Measurements from ENCODE around the gene MAP1S. TPM values are rescaled to one million over a fixed set of nuclear protein-coding genes. Genes with fewer than 3 reads are reported as not detected.

Gene MAP1S
- total RNA-seq, 1 donor from 2014 or later, result 8.9 TPM

DNA sequence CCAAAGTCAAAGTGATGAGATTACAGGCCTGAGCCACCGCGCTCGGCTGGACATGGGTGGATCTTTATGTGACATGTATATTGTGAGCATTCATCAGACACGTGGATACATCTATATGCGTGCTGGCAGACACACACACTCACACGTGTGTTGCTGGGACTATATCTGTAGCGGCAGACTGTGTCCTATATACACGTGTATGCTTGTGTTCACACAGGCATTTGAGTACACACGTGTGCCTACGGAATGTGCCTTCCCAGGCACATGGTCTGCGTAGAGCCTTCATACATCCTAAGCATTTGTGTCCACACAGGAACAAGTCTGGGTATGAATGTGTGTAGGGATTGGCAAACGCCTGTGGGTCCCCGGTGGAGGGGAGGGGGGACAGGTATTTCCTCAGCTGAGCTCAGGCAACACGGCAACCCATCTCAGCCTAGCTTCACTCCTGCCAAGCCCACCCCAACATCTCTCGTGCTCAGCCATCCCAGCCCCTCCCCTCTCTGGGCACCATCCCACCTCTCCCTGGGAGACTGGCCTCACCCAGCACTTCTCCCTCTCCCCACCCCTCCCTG is 33.7 kb upstream of the MAP1S start:
- Mint-ChIP-seq H3K4me3 (peak overlapping the region; percentile 70), H3K27ac (no peak overlapping the region), H3K27me3 (ENCODE audit: insufficient read depth, low read depth) (peaks cover 35% of the 10 kb centered on the region), H3K9me3 (no peaks in the 10 kb centered on the region), H3K36me3 (no peaks in the 10 kb centered on the region), H3K4me1 (peaks cover 25% of the 10 kb centered on the region)
- TF ChIP-seq CTCF (IDR thresholded peaks at IDR 0.05) (no peak), EZH2 (IDR thresholded peaks at IDR 0.05) (no peak), EZH2phosphoT487 (IDR thresholded peaks at IDR 0.05) (no peak)
- Histone ChIP-seq H3K79me2 (ENCODE audit: low read depth) (no peaks in the 10 kb centered on the region), H3K4me3 (no peak overlapping the region), H2AFZ (replicated peaks) (no peak overlapping the region), H4K20me1 (ENCODE audit: low read depth) (peaks cover 39% of the 10 kb centered on the region), H3K27ac (no peak overlapping the region), H3K27me3 (peaks cover 40% of the 10 kb centered on the region), H3F3A (ENCODE audit: low read depth) (peaks cover 16% of the 10 kb centered on the region), H3K9ac (no peak overlapping the region), H3K4me1 (peaks cover 25% of the 10 kb centered on the region), H3K4me2 (peak overlapping the region; percentile 89), H3K9me3 (ENCODE audit: low read depth) (no peaks in the 10 kb centered on the region), H3K36me3 (no peaks in the 10 kb centered on the region)
- no peak for DNase-seq (ENCODE audit: low spot score)

DNA sequence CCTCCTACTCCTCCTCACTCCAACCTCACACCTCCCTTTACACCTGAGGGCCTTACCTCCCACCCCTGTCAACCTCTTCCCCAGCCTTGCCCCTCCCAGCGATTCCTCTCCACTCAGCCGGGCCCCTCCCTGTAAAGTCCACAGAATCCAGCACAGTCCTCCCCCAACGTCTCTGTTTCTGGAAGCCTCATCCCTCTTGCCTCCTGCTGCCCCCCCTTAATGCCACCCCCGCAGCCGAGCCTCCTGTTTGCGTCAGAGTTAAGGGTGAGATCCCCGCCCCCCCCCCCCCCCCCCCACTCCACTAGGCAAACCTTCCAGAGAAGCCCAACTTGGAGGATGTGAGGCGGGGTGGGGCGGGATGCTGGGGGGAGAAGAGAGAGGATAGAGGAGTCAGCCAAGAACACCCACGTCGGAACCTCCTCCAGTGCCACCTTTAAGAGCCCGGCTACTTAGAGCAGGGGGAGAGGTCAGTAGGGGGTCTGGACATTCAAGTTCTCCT is 33.2 kb upstream of the MAP1S start:
- Histone ChIP-seq H3F3A (ENCODE audit: low read depth) (peaks cover 16% of the 10 kb centered on the region), H3K27me3 (peaks cover 35% of the 10 kb centered on the region), H3K9me3 (ENCODE audit: low read depth) (no peaks in the 10 kb centered on the region), H3K9ac (no peak overlapping the region), H3K4me3 (peak overlapping the region; percentile 48), H3K36me3 (no peaks in the 10 kb centered on the region), H3K79me2 (ENCODE audit: low read depth) (no peaks in the 10 kb centered on the region), H3K4me1 (peaks cover 24% of the 10 kb centered on the region), H3K27ac (no peak overlapping the region), H3K4me2 (peak overlapping the region; percentile 89), H2AFZ (replicated peaks) (no peak overlapping the region), H4K20me1 (ENCODE audit: low read depth) (peaks cover 37% of the 10 kb centered on the region)
- peak; percentile 39 for DNase-seq (ENCODE audit: low spot score)
- TF ChIP-seq EZH2phosphoT487 (IDR thresholded peaks at IDR 0.05) (no peak), EZH2 (IDR thresholded peaks at IDR 0.05) (no peak), CTCF (IDR thresholded peaks at IDR 0.05) (no peak)
- H3K36me3 Mint-ChIP-seq, result no peaks in the 10 kb centered on the region
- H3K9me3 Mint-ChIP-seq, result no peaks in the 10 kb centered on the region
- no peak overlapping the region for H3K27ac Mint-ChIP-seq
- peaks cover 38% of the 10 kb centered on the region for H3K27me3 Mint-ChIP-seq (ENCODE audit: insufficient read depth, low read depth)
- peak overlapping the region; percentile 70 for H3K4me3 Mint-ChIP-seq
- H3K4me1 Mint-ChIP-seq, result peaks cover 25% of the 10 kb centered on the region

GRCh38 chr19:17686592-17687024 is 32.7 kb upstream of the MAP1S start:
- peak overlapping the region; percentile 89 for H3K4me2 ChIP-seq
- H2AFZ ChIP-seq (replicated peaks), result no peak overlapping the region
- no peaks in the 10 kb centered on the region for H3K79me2 ChIP-seq (ENCODE audit: low read depth)
- no peaks in the 10 kb centered on the region for H3K36me3 ChIP-seq
- Mint-ChIP-seq H3K27ac (no peak overlapping the region), H3K9me3 (no peaks in the 10 kb centered on the region), H3K4me3 (peak overlapping the region; percentile 90), H3K4me1 (peaks cover 25% of the 10 kb centered on the region), H3K27me3 (ENCODE audit: insufficient read depth, low read depth) (peaks cover 37% of the 10 kb centered on the region), H3K36me3 (no peaks in the 10 kb centered on the region)
- peaks cover 16% of the 10 kb centered on the region for H3F3A ChIP-seq (ENCODE audit: low read depth)
- no peak overlapping the region for H3K9ac ChIP-seq
- peaks cover 24% of the 10 kb centered on the region for H3K4me1 ChIP-seq
- no peak overlapping the region for H3K27ac ChIP-seq
- TF ChIP-seq EZH2 (IDR thresholded peaks at IDR 0.05) (no peak), CTCF (IDR thresholded peaks at IDR 0.05) (no peak), EZH2phosphoT487 (IDR thresholded peaks at IDR 0.05) (no peak)
- no peaks in the 10 kb centered on the region for H3K9me3 ChIP-seq (ENCODE audit: low read depth)
- DNase-seq (ENCODE audit: low spot score), result peak; percentile 66
- peaks cover 32% of the 10 kb centered on the region for H4K20me1 ChIP-seq (ENCODE audit: low read depth)
- H3K27me3 ChIP-seq, result peaks cover 30% of the 10 kb centered on the region
- peak overlapping the region; percentile 48 for H3K4me3 ChIP-seq
